ENCODE measurements around the gene MAP1B. TPM values are rescaled to one million over a fixed set of nuclear protein-coding genes. Genes with fewer than 3 reads are reported as not detected.

The MAP1B gene
- total and polyA plus RNA-seq, 2 of the 4 experiments (the other 2 are of a cell fraction) = 41.1 to 183 TPM

- H3K14ac ChIP-seq (replicated peaks; ENCODE audit: low read depth, low read length) = no peak overlapping the region
- no peak overlapping the region for H2BK20ac ChIP-seq (ENCODE audit: low read depth, low read length)
- POLR2A ChIA-PET (ENCODE audit: unreplicated experiment) = no interaction called here
- H3K36me3 ChIP-seq (ENCODE audit: control insufficient read depth, insufficient read depth, low read length) = peaks cover 43% of the 10 kb centered on the region
- H3K18ac ChIP-seq (ENCODE audit: low read depth, low read length) = no peak overlapping the region
- WGBS, 2 experiments (ENCODE audit: extremely low coverage in 2 of 2, insufficient read length in 1 of 2) = no CpG with 5 or more reads among the region's 7 CpGs
- in situ Hi-C loops (cut with MboI; ENCODE audit: low sequenced_read_pairs) (no loop called here), intact Hi-C loops (cut with micrococcal nuclease) (no loop called here), dilution Hi-C loops (cut with HindIII; ENCODE audit: low sequenced_read_pairs, unreplicated experiment) (no loop called here)
- 0 out of 2 replicates have a peak, but pooled peaks cover 8% of the 10 kb centered on the region for H4K20me1 ChIP-seq (ENCODE audit: insufficient read depth, low read length)
- H3K4me3 ChIP-seq (ENCODE audit: insufficient read depth, low read depth, low read length) = no peak overlapping the region
- no peak overlapping the region for H3K9ac ChIP-seq (ENCODE audit: low read depth, low read length)
- DNase-seq (no peak), ATAC-seq (ENCODE audit: low read depth) (no peak)
- CTCF ChIA-PET = no interaction called here
- H3K27me3 ChIP-seq (ENCODE audit: control insufficient read depth, insufficient read depth, low read length) = no peaks in the 10 kb centered on the region
- no peak overlapping the region for H2BK15ac ChIP-seq (ENCODE audit: low read depth, low read length)
- H2BK5ac ChIP-seq (ENCODE audit: low read depth, low read length, poor library complexity, severe bottlenecking) = no peak overlapping the region
- no peak overlapping the region for H2AK5ac ChIP-seq (ENCODE audit: low read depth, low read length)
- no peak overlapping the region for H3K27ac ChIP-seq (ENCODE audit: insufficient read depth, low read length)
- H3K9me1 ChIP-seq (ENCODE audit: insufficient read depth, low read length) = peaks cover 40% of the 10 kb centered on the region
- no peak overlapping the region for H2AFZ ChIP-seq (replicated peaks; ENCODE audit: low read length, poor library complexity)
- H3K4me1 ChIP-seq (ENCODE audit: control insufficient read depth, insufficient read depth, low read length) = peaks cover 22% of the 10 kb centered on the region
- no peak overlapping the region for H3K4me2 ChIP-seq (ENCODE audit: low read depth, low read length)
- H3K9me3 ChIP-seq (ENCODE audit: control insufficient read depth, insufficient read depth, low read length) = no peaks in the 10 kb centered on the region
- H4K91ac ChIP-seq (ENCODE audit: insufficient read depth, low read depth, low read length) = no peak overlapping the region
- BruUV-seq (replicated peaks) = no TSS peak
- H2BK120ac ChIP-seq (ENCODE audit: low read depth, low read length) = no peak overlapping the region
- H3K4ac ChIP-seq (ENCODE audit: low read depth, low read length) = no peak overlapping the region
- TF ChIP-seq CEBPB (IDR thresholded peaks at IDR 0.05; ENCODE audit: low read depth, low read length) = no peak
- TF ChIP-seq MAFK (IDR thresholded peaks at IDR 0.05; ENCODE audit: low read depth, low read length) = no peak
- no peak for TF ChIP-seq RAD21 (IDR thresholded peaks at IDR 0.05; ENCODE audit: low read length)
- no peak for TF ChIP-seq CHD1 (IDR thresholded peaks at IDR 0.05; ENCODE audit: low read depth, low read length)
- no peak for TF ChIP-seq NFE2L2 (IDR thresholded peaks at IDR 0.05; ENCODE audit: low read depth, low read length)
- TF ChIP-seq POLR2A (IDR thresholded peaks at IDR 0.05; ENCODE audit: low read depth, low read length) = no peak
- TF ChIP-seq SMC3 (IDR thresholded peaks at IDR 0.05; ENCODE audit: low read depth, low read length) = no peak
- H4K5ac ChIP-seq (ENCODE audit: low read depth, low read length) = no peak overlapping the region
- H4K8ac ChIP-seq (ENCODE audit: low read depth in 2 of 2, low read length in 2 of 2) = no peak overlapping the region
- H3K23ac ChIP-seq (ENCODE audit: low read depth, low read length) = no peak overlapping the region
- H3K79me1 ChIP-seq (ENCODE audit: low read depth in 1 of 2, low read length in 2 of 2) = peaks cover 60 to 89% of the 10 kb centered on the region in 2 experiments
- no peak overlapping the region for H3K56ac ChIP-seq (ENCODE audit: extremely low read depth, insufficient read depth, low read length)
- no peak overlapping the region for H2AK9ac ChIP-seq (replicated peaks; ENCODE audit: low read depth, low read length, poor library complexity)
Observed at GRCh38 chr5:72183101-72183520, 75.8 kb downstream of the MAP1B start.
